GM12874 (cell line): ENCODE results near the gene VMA21.

ENCODE experiments used
- TF ChIP-seq, protein P1 (sequence below): IDR thresholded peaks from 2 replicates; pipeline ENCODE4 v1.5.1; 2011; ENCODE audit warnings: low read depth, mild to moderate bottlenecking, control low read depth, low read length, moderate library complexity; ENCODE audit not compliant: insufficient read depth

The VMA21 gene

DNA sequence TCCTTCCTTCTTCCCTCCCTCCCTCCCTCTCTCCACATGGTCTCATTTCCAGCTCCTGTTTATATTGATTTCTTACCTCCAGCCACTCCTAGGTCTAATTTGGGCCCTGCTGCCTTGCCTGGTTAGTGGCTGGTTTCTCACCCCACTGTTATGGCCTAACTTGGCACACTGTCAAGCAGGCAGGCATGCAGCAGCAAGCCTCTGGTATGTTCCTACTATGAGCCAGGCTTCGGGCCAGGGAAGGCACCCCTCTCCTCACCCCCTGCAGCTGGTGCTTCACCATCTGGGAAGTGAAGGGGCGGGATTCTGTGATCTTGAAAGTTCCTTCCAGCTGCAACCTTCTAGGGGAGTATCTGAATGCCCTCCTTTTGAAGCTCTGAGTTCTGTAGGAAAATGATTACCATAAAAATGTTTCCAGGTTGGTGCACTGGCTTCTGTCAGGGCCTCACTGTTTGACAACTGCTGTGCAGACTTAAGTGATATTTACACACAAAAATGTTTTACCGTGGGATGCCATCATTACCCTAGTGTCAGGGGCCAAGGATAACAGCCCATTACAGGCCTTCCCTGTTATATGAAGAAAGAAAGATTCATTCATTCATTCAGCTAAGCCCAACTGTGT is 10.1 kb upstream of the VMA21 start:
- TF ChIP-seq, protein P1, sequence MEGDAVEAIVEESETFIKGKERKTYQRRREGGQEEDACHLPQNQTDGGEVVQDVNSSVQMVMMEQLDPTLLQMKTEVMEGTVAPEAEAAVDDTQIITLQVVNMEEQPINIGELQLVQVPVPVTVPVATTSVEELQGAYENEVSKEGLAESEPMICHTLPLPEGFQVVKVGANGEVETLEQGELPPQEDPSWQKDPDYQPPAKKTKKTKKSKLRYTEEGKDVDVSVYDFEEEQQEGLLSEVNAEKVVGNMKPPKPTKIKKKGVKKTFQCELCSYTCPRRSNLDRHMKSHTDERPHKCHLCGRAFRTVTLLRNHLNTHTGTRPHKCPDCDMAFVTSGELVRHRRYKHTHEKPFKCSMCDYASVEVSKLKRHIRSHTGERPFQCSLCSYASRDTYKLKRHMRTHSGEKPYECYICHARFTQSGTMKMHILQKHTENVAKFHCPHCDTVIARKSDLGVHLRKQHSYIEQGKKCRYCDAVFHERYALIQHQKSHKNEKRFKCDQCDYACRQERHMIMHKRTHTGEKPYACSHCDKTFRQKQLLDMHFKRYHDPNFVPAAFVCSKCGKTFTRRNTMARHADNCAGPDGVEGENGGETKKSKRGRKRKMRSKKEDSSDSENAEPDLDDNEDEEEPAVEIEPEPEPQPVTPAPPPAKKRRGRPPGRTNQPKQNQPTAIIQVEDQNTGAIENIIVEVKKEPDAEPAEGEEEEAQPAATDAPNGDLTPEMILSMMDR: no peak

DNA sequence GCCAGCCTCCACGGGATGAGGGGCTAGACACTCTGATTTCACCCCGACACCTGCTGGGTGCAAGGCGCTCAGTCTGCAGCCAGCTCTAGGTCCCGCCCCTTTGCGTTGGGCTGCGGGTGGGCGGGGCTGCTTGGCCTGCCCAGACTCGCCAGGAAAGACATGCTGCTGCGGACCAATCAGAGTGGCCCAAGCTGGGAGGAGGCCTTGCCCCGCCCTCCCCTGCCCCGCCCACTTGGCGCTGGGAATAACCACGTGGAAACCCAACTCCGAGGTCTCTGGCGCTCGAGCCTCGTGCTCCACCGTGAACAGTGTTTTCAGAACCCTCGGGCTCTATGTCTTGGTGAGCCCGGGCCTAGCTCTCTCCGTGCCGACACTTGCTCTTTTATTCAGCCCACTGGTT is 5.3 kb upstream of the VMA21 start:
- TF ChIP-seq, protein P1: no peak

DNA sequence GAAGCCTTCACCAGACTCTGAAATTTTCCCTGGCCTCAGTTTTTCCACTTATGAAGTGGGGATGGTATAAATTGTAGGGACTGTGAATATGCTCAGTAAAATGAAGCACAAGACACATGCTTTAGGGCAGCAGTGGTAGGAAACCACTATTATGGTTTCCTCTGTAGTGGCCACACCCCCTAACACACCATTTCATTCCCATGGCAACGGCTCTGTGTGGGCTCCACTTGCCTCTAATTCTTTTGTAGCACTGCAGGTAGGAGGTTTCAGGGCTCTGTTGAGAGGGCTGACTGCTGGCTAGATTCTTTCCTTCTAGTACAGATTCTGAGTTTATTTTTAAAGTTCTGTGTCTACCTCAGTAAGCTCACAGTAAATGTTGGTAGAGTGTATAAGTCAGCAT is 3.5 kb upstream of the VMA21 start:
- TF ChIP-seq, protein P1: no peak

DNA sequence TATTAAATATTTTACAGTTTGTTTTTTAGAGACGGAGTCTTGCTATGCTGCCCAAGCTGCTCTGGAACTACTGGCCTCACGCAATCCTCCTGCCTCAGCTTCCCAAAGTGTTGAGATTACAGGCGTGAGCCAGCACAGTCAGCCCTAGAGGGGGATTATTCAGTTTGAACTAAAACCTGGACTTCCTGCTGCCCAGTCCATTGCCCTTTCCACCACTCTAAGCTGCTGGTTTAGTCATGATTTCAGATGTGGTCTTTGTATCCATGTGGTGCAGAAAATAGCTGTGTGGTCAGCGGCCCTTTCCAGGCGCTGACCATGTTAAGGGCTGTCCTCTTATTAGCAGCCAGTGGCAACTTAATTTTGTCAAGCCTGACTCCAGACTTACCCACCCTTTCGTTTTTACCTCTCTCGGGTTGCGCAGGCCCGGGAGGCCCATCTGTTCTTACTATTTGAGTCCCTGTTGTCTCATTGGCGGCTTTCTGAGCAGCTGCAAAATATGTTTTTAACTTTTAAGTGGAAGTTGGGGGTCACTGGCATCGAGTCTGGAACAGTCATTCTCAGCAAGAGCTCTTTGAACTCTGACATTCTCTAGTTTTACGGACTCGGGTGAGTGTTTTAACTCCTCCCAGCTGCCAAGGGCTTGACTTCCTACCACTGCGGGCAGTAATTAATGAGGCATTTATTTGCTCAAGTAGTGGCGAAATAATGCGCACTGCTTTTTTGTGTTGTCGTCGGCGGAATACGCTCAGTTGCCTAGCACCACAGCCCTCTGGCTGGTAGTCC is 773 bp upstream of the VMA21 start:
- TF ChIP-seq, protein P1: no peak

DNA sequence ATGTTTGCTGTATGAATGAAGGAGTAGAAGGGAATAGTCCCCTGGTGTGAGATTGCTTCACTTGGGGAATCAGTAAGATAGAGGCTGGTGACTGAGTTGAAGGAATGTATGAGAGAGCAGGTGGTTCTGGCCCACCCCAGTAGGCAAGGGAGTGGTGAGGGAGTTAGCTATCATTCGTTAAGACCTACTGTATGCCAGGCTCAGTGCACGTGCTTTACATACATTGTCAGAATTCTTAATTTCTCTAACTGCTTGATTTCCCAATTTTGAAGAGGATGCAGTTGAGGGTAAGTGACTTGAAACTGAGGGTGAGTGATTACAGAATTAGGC is 700 bp downstream of the VMA21 start:
- TF ChIP-seq, protein P1: no peak

DNA sequence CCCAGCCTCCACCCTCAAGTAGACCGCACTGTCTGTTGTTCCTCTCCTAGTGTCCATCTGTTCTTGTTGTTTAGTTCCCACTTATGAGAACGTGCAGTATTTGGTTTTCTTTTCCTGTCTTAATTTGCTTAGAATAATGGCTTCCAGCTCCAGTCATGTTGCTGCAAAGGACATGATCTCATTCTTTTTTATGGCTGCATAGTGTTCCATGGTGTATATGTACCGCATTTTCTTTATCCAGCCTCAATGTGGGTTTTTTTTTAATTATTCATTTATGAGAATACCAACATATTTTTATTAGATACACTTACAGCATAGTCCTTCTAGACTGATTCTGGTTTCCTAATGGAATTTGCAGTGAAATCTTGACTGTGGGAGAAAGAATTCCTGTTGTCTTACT is 1.3 kb downstream of the VMA21 start:
- TF ChIP-seq, protein P1: no peak

DNA sequence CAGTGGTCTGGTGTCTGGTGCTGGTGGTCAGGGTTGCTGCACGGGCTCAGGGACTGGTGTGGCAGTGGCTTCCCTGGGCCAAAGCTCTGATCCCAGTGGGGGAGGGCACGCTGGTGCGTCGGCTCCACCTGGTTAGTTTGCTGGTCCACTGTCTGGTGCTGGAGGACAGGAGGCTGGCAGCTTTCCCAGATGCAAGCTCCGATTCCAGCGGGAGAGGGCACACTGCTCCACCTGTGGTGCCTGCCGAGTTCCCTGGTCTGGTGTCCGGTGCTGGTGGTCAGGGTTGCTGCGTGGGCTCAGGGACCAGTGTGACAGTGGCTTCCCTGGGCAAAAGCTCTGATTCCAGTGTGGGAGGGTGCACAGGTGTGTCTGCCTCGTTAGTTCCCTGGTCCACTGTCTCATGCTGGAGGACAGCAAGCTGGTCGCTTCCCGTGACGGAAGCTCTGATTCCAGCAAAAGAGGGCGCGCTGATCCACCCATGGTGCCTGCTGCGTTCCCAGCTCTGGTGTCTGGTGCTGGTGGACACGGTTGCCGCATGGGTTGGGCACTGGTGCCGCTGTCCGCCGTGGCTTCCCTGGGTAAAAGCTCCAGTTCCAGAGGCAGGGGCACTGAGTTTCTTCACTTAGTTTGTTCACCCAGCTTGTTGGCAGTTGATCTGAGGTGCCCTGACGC is 5.8 kb downstream of the VMA21 start:
- TF ChIP-seq, protein P1: no peak
